Mucosa of gallbladder (tissue), 1 donor: ENCODE measurements around the gene MARVELD2. TPM values are rescaled to one million over a fixed set of nuclear protein-coding genes. Genes with fewer than 3 reads are reported as not detected.
"Not testable (repeated sequence)": the region's sequence is repeated elsewhere in the genome, so short reads cannot be mapped to it uniquely, and the experiment has no call there.

Experiments
- DNase-seq: peaks from one replicate; pipeline ENCODE4 v3.0.0-alpha.2; 2020; ENCODE audit warnings: low spot score
- total RNA-seq: library from RNA; stranded (reverse); gene quantifications from one replicate; pipeline ENCODE4 v1.2.1, GENCODE V29; 2021
- donor health status: DM: no; HTN: no; CAD: no.

Gene MARVELD2, protein sequence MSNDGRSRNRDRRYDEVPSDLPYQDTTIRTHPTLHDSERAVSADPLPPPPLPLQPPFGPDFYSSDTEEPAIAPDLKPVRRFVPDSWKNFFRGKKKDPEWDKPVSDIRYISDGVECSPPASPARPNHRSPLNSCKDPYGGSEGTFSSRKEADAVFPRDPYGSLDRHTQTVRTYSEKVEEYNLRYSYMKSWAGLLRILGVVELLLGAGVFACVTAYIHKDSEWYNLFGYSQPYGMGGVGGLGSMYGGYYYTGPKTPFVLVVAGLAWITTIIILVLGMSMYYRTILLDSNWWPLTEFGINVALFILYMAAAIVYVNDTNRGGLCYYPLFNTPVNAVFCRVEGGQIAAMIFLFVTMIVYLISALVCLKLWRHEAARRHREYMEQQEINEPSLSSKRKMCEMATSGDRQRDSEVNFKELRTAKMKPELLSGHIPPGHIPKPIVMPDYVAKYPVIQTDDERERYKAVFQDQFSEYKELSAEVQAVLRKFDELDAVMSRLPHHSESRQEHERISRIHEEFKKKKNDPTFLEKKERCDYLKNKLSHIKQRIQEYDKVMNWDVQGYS
- total RNA-seq: 47.1 TPM

DNA sequence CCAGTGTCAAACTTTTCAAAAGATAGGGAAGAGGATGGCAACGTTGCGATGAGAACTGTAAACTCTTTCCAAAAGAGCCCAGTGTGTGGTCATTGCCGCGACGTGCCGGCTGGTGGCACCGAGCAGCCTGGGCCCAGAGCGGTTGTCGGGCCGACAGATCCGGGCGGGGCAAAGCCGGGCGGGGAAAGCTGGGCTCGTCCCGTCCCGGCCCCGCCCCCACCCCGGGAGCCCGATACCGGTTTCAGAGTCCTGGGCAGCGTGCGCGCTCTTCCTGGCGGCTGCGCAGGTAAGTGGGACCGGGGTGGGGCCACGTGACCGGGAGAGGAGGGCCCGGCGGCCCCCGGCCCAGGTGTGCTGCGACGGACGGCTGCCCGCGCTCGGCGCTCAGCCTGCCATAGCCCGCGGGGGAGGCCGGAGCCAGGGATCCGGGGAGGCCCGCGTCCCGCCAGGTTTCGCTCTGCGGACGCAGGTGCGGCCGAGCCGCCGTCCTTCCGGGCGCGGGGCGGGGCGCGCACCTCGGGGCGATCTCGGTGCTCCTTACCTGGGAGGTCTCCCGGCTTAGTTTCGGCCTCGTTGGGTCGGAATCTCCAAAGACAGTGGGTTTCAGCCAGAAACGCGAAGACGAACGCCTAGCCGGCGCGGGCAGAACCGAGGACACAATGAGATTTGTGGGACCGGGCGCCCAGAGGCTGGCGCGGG lies at the start of gene MARVELD2:
TSS of gene MARVELD2 (plus strand) at position 232 of the 699 bp plus-strand sequence. CDS start 4,270 bp downstream, outside the sequence.
- peak; percentile 92 for DNase-seq

DNA sequence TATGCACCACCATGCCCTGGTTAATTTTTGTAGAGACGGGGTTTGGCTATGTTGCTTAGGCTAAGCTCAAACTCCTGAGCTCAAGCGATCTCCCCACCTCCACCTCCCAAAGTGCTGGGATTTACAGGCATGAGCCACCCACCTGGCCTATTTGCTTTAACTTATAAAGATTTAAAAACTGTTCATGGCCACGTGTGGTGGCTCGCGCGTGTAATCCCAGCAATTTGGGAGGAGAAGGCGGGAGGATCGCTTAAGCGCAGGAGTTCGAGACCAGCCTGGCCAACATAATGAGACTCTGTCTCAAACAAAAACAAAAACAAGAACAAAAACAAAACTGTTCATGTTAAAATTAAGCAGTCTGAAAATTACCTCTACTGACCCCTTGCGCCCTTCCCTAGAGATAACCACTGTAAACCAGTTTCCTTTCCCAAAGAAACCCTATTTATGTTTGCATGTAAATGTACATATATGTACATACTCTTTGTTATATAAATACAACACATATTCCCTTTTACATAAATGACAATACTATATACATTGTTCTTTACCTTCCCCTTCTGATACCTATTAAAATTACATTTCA lies 47.1 kb upstream of the MARVELD2 start:
- no peak for DNase-seq

DNA sequence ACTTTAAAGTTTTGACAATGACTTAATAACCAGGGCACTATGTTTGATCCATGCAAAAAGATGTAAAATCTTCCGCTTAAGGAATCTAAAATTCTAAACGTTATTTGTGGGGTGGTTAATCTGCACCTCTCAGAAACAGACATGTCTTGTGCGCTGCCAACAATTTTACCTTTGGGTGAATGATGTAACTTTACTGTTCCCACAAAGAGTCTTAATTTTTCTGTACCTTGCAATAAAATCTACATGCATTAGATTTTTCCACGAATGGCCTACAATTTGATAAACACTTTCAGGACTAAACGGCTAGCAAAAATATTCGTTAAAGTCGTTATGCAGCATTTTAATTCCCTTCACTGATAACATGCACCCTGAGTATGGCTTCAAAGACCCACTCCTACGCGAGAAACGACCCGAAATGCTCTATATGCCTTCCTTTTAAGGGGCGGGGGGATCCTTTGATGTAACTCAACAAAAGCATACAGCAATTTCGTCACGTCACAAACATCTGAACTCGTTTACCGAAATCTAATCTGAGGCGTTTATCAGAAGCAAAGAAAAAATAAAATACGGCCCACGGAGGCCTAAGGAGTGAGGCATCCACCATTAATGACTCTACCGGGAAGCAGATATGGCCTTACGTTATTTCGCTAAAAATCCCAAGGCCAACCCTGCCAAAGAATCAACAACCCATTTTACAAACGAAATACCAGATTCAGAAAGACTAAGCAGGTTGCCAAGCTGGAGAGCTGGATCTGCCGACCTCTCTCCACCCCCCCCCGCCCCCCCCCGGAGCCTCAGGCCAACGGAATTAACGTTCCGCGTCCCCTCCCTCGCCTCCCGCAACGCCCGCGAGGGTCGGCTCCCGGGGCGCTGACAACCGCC lies 46.2 kb upstream of the MARVELD2 start:
- no peak for DNase-seq

DNA sequence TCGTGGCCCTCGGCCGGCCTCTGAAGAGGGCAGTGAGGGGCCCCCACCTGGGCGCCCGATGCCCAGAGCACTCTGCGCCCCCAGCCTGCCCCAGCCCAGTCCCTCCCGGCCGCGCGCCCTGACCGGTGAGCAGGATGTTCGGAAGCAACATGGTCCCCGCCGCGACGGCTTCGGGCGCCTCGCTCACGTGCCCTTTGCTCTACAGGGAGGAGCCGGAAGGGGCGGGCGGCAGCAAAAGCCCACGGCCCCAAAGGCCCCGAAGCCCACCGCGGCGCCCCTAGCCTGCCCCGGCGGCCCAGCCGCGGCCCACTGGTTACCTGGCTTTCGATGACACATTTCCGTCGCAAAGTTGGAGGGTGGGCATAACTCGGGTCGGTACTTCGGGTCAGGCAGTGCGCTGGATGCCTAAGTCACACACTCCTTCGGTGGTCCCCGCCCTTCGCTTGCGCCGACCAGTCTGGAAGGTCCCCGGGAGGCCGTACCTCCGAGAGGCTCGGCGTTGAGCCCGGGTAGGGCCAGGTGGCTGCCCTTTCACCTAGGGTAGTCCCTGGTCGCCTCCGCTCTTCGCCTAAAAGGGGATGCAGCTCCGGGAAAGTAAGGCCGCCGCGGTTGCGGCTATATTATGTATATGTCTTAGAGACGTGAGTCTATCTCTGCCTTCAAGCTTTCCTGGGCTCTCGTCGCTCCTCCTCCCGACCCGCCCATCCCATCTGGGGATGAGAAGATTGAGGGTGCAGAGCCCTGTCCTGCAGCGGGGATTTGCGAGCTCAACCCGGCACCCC lies 45.4 kb upstream of the MARVELD2 start, which contains the start of the genes AK6, RAD17 and TAF9:
TSS of gene AK6 (minus strand) at position 181 of the 782 bp plus-strand sequence. CDS start at position 151, 30 bp downstream.
TSS of gene RAD17 (plus strand) at position 479 of the 782 bp plus-strand sequence. CDS start 2,391 bp downstream, outside the sequence.
TSS of gene TAF9 (minus strand) at position 181 of the 782 bp plus-strand sequence. CDS start 3,783 bp downstream, outside the sequence.
- peak; percentile 93 for DNase-seq

DNA sequence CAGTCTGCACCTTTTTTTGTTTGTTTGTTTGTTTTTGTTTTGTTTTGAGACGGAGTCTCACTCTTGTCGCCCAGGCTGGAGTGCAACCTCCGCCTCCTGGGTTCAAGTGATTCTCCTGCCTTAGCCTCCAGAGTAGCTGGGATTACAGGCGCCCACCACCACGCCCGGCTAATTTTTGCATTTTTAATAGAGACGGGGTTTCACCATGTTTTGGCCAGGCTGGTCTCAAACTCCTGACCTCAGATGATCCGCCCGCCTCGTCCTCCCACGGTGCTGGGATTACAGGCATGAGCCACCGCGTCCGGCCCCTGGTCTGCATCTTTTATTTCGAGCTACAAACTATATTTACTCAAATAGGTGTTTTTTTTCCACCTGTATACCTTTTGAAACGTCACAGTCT lies 44.6 kb upstream of the MARVELD2 start:
- not testable (repeated sequence) for DNase-seq

DNA sequence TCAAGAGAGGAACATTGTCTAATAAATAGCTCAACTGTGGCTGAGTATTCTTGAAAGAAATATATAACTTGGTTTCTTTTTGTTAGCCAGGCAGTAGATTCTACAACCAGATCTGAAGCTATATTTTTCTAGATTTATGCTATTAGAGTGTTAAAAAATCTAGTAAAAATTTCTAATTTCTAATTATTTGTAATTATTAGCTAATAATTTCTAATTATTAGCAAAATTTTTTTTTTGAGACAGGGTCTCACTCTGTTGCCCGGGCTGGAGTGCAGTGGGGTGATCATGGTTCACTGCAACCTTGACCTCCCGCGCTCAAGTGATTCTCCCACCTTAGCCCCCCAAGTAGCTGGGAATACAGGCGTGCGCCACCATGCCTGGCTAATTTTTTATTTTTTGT lies 42.5 kb upstream of the MARVELD2 start:
- DNase-seq: no peak

DNA sequence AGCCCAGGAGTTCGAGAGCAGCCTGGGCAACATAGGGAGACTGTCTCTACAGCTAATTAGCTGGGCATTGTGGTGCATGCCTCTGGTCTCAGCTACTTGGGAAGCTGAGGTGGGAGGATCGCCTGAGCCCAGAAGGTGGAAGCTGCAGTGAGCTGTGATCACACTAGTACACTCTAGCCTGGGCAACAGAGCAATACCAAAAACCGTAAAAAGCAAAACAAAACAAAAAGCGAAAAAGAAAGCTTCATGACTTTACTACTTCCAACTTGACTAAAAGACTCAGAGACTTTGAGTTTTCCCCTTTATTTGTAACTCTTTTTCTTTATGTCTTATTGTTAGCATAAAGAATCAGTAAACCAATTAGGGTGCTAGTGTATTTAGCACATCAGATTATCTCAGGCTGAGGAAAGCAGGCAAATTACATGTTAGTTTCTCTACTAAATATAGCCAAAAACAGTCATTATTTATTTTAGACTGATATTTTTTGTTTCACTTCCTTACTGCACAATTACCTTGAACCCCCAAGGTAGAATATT lies 39.9 kb upstream of the MARVELD2 start:
- DNase-seq: no peak

DNA sequence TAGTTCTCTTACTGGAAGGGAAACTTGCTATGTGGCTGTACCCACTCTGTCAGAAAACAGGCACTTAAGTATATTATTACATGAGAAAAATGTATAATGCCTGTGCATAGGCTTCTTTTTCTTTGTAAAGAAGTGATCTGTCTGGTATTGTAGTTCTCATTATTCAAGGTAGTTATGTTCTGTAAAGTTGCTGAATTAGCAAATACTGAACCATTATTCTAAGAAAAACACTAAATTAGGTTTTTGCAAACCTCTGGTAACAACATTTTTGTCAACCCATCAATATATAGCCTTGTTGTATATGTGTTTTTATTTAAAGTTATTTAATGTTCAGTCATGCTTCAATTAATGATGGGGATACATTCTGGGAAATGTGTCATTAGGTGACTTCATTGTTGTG lies 36.5 kb upstream of the MARVELD2 start:
- no peak for DNase-seq

DNA sequence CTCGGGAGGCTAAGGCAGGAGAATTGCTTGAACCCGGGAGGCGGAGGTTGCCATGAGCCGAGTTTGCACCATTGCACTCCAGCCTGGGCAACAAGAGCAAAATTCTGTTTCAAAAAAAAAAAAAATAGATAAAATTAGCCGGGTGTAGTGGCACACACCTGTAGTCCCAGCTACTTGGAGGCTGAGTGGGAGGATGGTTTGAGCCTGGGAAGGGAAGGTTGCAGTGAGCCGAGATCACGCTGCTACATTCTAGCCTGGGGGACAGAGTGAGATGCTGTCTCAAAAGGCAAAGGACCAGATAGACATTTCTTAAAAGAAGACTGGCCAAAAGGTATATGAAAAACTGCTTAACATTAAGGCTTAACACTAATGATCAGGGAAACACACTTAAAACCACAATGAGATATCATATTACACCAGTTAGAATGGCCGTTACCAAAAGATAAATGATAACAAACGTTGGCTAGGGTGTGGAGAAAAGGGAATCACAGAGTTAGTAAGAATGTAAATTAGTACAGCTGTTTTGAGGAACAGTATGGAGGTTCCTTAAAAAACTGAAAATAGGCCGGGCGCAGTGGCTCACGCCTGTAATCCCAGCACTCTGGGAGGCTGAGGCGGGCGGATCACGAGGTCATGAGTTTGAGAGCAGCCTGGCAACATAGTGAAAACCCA lies 10.1 kb upstream of the MARVELD2 start:
- DNase-seq: no peak

DNA sequence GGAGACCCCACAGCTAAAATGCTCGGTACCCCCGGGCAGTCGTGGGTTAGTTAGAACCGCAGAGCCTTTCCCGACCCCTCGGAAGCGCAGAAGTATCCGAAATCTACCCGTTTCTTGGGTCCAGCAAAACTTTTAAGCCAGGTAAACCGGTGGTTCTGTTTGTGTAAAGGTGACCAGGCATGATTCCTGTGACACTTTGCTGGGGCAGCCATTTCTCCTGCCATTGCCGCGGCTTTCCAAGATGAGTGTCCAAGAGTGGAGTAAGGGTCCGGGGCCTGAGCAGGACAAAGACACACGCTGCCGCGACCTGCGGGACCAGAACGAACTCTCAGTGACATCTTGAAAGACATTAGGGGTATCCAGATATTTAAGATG lies 655 bp downstream of the MARVELD2 start:
- DNase-seq: peak; percentile 16

DNA sequence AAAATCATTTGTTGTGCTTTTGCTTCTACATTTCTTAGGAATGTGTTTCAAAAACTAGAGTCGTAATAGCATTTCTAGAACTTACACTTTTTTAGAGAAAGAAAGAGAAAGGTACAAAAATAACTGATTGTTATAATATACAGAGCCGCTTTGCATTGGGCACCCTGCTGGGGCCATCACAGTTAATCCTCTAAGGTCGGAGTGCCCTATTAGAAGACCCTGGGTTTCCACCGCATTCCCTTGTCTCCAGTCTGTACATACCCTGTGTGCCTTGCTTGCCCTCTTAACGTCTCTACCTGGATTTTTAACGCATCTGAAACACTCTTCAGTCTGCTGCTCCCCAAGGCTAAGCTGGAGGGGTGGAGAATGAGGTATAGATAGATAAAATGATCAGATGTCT lies 1.3 kb downstream of the MARVELD2 start:
- DNase-seq: no peak

DNA sequence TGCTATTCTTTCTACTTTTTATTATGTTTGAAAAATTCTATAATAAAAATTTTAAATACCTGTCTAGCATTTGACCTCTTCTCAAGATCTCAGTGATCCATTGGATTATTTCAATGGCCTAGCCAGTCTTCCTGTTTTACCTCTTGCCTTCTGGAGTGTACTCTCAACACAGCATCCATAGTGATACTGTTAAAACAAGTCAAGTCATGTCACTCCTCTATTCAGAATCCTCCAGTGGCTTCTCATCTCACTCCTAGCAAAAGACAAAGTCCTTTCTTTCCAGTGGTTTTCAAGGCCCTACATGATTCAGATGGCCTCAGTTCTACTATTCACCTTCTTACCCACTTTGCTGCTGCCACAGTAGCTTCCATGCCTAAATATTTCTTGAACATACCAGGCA lies 1.8 kb downstream of the MARVELD2 start:
- DNase-seq: no peak

DNA sequence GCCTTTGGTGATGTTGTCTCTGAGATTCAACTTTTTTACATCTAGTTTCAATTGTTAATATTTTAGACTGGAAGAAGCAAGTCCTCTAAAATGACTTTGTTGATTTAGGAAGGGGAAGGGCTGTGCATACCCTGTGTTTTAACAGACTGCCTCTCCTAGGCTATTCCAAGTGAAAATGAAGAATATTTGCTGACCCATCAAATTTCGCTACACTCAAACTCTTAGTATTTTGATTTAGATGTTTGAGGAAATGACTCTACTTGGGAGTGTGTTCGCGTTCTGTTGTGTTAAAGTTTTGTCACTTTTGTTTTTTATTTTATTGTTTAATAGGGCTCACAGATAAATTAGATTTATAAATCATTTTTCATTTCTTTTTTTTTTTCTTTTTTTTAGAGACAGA lies 3.6 kb downstream of the MARVELD2 start:
- no peak for DNase-seq

DNA sequence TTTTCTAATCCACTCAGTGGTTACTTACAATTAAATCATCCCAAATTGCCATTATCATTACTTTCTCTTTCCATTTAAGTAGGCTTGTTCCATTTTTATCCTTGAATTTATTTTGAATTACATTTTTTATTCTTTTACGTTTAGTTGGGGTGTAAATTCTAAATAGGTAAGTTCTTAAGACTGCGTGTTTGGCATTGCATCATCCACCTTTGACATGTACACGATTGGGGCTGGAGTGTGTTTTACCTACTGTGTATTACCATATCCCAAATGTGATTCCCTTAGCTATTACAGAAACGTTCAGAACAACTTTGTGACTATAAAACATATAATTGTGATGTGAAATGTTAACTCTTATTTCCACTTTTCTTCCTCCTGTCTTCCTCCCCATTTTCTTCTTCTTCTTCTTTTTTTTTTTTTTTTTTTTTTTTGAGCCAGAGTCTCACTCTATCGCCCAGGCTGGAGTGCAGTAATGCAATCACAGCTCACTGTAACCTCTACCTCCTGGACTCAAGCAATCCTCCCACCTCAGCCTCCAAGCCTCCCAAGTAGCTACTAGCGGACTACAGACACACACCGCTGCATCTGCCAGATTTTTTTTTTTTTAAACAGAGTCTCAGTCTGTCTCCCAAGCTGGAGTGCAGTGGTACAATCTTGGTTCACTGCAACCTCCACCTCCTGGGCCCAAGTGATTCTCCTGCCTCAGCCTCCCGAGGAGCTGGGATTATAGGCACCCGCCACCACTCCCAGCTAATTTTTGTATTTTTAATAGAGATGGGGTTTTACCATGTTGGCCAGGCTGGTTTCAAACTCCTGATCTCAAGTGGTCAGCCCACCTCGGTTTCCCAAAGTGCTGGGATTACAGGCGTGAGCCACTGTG lies 16.7 kb downstream of the MARVELD2 start:
- no peak for DNase-seq

DNA sequence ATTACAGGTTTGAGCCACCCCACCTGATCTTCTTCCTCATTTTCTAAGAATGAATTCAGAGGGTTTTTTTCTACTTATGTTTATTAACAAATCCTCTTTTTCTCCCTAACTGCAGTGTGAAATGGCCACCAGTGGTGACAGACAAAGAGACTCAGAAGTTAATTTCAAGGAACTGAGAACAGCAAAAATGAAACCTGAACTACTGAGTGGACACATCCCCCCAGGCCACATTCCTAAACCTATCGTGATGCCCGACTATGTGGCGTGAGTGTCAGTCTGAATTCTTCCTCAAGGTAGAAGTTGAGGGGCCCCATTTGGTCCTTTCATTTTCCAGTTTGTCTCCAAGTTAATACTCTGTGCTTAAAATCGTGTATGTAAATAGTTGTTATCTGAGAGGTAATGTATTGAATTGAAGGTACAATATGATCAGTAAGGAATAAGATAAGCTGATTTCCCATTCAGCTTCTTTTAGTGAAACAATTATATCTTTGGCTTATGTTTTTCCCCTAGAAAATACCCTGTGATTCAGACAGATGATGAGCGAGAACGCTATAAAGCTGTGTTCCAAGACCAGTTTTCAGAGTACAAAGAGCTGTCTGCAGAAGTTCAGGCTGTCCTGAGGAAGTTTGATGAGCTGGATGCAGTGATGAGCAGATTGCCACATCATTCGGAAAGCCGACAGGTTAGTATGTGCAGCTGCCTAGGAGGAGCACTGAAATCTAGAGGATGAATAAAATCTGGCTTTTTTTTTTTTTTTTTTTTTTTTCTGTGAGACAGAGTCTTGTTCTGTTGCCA lies 17.7 kb downstream of the MARVELD2 start:
- no peak for DNase-seq

DNA sequence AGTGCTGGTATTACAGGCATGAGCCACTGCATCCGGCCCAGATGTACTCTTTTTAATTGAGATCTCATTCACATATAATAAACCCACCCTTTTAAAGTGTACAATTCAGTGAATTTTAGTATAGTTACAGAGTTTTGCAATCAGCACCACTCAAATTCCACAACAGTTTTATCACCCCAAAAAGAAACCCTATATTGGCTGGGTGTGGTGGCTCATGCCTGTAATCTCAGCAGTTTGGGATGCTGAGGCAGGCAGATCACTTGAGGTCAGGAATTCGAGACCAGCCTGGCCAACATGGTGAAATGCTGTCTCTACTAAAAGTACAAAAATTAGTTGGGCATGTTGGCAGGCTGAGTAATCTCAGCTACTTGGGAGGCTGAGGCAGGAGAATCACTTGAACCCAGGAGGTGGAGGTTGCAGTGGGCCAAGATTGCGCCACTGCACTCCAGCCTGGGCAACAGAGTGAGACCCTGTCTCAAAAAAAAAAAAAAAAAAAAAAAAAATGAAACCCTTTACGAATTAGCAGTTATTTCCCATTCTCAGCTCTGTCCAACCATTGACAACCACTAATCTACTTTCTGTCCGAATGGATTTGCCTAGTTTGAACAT lies 20.5 kb downstream of the MARVELD2 start:
- not testable (repeated sequence) for DNase-seq

DNA sequence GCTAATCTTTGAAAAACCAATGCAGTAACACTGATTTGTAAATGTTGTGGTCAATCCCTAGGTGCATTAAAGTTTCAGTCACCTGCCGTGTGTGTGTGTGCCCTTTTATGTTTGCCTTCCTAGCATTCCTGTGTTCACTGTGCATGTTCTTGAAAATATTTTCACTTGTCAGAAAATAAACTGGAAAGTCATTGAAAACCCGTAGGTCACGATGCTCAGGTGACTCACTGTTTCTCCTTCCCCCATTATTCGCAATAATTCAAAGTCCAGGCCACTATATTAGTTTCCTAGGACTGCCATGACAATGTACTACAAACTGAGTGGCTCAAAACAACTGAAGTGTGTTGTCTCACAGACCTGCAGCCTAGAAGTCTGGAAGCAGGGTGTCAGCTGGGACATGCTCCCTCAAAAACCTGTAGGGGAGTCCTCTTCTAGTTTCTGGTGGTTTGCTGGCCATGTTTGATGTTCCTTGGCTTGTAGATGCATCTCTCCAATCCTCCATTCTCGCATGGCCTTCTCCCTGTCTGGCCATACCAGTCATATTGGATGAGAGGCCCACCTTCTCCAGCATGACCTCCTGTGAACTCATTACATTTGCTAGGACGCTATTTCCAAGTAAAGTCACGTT lies 29.3 kb downstream of the MARVELD2 start:
- DNase-seq: peak; percentile 32
